ENCODE data around the gene MCM3AP. TPM values are rescaled to one million over a fixed set of nuclear protein-coding genes. Genes with fewer than 3 reads are reported as not detected.

Gene MCM3AP
- total RNA-seq, 4 donors from 2014 or later, result 58.6 to 89.2 (median 81.9) TPM

DNA sequence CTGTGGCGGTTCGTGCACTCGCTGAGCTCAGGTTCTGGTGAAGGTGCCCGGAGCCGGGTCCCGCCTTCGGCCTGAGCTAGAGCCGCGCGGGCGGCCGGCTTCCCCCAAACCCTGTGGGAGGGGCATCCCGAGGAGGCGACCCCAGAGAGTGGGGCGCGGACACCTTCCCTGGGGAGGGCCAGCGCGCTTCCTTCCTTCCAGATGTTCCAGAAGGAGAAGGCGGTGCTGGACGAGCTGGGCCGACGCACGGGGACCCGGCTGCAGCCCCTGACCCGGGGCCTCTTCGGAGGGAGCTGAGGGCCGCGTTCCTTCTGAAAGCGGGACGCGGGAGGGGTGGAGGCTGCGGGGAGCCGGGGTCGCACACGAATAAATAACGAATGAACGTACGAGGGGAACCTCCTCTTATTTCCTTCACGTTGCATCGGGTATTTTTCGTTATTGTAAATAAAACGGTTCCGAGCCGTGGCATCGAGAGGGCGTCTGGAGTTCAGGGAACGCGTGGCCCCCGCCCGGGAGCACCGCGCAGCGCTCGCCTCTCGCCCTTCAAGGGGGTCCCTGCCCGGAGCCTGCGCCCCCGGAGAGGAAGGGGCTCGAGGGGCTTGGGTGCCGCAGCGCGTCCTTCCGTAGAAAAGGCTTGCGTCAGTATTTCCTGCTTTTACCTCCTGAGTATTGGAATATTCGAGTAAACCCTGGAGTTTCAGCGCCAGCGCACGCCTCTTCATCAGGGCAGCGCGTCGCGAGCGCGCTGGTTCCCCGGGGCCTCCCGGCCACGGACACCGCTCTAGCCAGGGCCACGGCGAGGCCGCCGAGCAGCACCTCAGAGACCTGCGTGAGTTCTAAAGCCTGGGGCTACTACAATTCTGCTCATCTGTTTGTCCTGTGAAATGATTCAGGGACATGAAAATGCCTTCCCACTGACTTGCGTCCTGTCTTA is 12.2 kb upstream of the MCM3AP start:
- H3K36me3 ChIP-seq, result peaks cover 0 to 19% (median 8%) of the 10 kb centered on the region in 4 donors
- intact Hi-C loops (cut with DNase I), result no loop called here
- TF ChIP-seq, protein P1, sequence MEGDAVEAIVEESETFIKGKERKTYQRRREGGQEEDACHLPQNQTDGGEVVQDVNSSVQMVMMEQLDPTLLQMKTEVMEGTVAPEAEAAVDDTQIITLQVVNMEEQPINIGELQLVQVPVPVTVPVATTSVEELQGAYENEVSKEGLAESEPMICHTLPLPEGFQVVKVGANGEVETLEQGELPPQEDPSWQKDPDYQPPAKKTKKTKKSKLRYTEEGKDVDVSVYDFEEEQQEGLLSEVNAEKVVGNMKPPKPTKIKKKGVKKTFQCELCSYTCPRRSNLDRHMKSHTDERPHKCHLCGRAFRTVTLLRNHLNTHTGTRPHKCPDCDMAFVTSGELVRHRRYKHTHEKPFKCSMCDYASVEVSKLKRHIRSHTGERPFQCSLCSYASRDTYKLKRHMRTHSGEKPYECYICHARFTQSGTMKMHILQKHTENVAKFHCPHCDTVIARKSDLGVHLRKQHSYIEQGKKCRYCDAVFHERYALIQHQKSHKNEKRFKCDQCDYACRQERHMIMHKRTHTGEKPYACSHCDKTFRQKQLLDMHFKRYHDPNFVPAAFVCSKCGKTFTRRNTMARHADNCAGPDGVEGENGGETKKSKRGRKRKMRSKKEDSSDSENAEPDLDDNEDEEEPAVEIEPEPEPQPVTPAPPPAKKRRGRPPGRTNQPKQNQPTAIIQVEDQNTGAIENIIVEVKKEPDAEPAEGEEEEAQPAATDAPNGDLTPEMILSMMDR (IDR thresholded peaks at IDR 0.05), result no peak
- TF ChIP-seq POLR2A (IDR thresholded peaks at IDR 0.05; ENCODE audit: low read depth) (no peak), POLR2AphosphoS5 (IDR thresholded peaks at IDR 0.05) (no peak)
- H3K4me1 ChIP-seq, result peaks cover 14 to 35% (median 28%) of the 10 kb centered on the region in 4 donors
- no peak for DNase-seq (ENCODE audit: extremely low spot score)
- H3K4me3 ChIP-seq, result peak overlapping the region; percentile 46 to 58 (median 52)
- peak overlapping the region; percentile 52 to 69 (median 62) for H3K27ac ChIP-seq (replicated peaks in 1 of 4)
- H3K27me3 ChIP-seq, result peaks cover 0 to 69% (median 4%) of the 10 kb centered on the region in 4 donors
- H3K9me3 ChIP-seq, result no peaks in the 10 kb centered on the region
- WGBS, result 3% methylated on average over 54 of the region's 84 CpGs

DNA sequence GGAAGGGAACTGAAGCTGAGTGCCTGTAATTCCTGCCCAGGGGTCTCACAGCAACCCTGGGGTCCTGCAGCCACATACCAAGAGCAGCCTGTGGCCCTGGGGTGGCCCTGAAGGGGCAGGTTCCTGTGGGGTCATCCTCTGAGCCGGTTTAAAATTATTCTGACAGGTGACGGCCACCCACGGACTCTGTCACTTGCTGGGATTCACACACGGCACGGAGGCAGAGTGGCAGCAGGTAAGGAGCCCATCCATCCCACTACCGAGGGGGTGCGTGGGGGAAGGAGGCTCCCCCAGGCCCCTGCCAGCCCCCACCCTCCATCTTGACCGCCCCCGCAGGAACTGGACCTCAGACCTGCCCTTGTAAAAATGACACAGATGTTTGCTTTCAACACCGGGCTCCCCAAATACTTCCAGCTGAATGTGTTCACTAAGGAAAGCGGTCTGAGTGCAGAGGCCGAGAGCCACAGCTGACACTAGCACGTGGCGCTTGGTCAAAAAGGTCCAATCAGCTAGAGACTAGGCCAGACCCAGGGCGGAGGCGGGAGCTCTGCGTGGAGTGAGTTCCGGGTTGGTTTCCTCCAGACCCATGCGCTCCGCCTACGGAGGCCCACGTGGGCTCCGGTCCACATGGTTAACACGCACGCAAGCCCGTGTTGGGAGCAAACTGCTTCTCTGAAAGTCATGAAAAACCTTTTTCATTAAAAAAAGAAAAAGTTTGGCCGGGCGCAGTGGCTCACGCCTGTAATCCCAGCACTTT is 10.8 kb upstream of the MCM3AP start:
- Histone ChIP-seq H3K27me3 (peaks cover 0 to 58% (median 4%) of the 10 kb centered on the region in 4 donors), H3K4me1 (peaks cover 14 to 35% (median 28%) of the 10 kb centered on the region in 4 donors), H3K4me3 (peak overlapping the region in 3 of 4 donors; percentile 6 to 52 (median 33)), H3K36me3 (peaks cover 0 to 19% (median 14%) of the 10 kb centered on the region in 4 donors), H3K27ac (replicated peaks in 1 of 4) (peak overlapping the region; percentile 53 to 69 (median 62)), H3K9me3 (no peaks in the 10 kb centered on the region)
- 60% methylated on average over 27 of the region's 29 CpGs for WGBS
- TF ChIP-seq, protein P1 (IDR thresholded peaks at IDR 0.05), result no peak
- TF ChIP-seq POLR2AphosphoS5 (IDR thresholded peaks at IDR 0.05), result peak; percentile 35 to 50
- peak; percentile 97 for DNase-seq (ENCODE audit: extremely low spot score)
- intact Hi-C loops (cut with DNase I), result no loop called here

DNA sequence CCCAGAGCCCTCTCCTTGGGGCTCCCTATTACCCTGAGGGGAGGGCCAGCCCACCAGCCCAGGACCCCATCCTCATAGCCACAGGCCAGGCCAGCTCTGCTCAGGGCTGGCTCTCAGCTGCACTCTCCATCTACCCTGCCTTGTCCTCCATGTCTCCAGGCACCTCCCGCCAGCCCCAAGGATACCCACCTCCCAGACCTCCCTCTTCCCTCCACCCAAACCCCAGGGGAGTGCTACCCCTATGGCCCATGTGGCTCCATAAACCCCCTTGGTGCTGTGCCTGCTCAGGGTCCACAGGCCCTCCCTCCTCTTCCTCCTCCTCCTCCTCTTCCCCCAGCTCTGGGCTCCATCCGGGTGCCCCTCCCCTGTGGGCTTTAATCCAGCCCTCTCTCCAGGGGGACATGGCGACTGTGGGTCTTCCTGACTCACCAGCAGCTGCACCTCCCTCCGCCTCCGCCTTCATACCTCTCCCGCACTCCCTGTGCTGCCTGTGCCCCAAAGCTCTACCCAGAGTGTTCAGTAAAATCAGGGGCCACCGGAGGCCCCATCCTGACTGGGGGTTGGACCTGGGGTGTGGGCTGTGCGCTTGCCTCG is 9.9 kb upstream of the MCM3AP start:
- Histone ChIP-seq H3K4me3 (no peak overlapping the region), H3K4me1 (peaks cover 14 to 35% (median 28%) of the 10 kb centered on the region in 4 donors), H3K27ac (replicated peaks in 1 of 4) (peak overlapping the region in 3 of 4 donors; percentile 19 to 53 (median 20)), H3K9me3 (no peaks in the 10 kb centered on the region), H3K36me3 (peaks cover 0 to 18% (median 14%) of the 10 kb centered on the region in 4 donors), H3K27me3 (peaks cover 0 to 51% (median 4%) of the 10 kb centered on the region in 4 donors)
- intact Hi-C loops (cut with DNase I), result no loop called here
- WGBS, result 52% methylated on average over 8 of the region's 9 CpGs
- TF ChIP-seq, protein P1 (IDR thresholded peaks at IDR 0.05), result no peak
- TF ChIP-seq POLR2A (IDR thresholded peaks at IDR 0.05; ENCODE audit: low read depth) (no peak), POLR2AphosphoS5 (IDR thresholded peaks at IDR 0.05) (no peak), EP300 (IDR thresholded peaks at IDR 0.05) (no peak)
- no peak for DNase-seq (ENCODE audit: extremely low spot score)

DNA sequence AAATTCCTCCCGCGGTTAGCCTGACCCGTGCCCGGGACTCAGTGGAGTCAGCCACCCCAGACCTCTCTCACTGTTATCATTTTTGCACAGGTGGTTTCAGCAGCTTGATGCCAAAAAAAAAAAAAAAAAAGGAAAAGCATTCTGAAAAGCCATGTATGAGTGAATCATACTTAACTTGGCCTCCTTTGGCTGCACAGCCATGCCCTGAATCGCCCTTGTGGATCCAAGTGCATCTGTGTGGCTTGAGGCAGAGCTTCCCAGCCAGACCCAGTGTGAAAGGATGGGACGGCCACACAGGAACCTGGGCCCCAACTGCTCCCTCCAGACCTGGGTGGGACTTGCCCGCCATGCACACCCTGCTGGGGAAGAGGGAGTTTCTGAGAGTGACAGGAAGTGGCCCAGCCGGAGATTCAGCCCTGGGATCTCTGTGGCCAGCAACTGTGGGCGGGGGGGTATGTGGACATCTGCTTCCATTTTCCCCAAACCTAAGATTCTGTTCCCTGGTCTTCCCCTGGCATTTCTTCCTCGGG is 9.3 kb upstream of the MCM3AP start:
- Histone ChIP-seq H3K9me3 (no peaks in the 10 kb centered on the region), H3K27ac (replicated peaks in 1 of 4) (peak overlapping the region in 2 of 4 donors; percentile 19 to 53), H3K4me1 (peaks cover 14 to 35% (median 28%) of the 10 kb centered on the region in 4 donors), H3K36me3 (peaks cover 0 to 17% (median 11%) of the 10 kb centered on the region in 4 donors), H3K27me3 (peaks cover 0 to 45% (median 4%) of the 10 kb centered on the region in 4 donors), H3K4me3 (no peak overlapping the region)
- intact Hi-C loops (cut with DNase I), result no loop called here
- TF ChIP-seq EP300 (IDR thresholded peaks at IDR 0.05) (no peak), POLR2A (IDR thresholded peaks at IDR 0.05; ENCODE audit: low read depth) (no peak), POLR2AphosphoS5 (IDR thresholded peaks at IDR 0.05) (no peak)
- TF ChIP-seq, protein P1 (IDR thresholded peaks at IDR 0.05), result no peak
- 68% methylated on average over 10 of the region's 10 CpGs for WGBS
- no peak for DNase-seq (ENCODE audit: extremely low spot score)

Measured in esophagus muscularis mucosa (tissue), 4 donors.